Measurements from ENCODE around the gene FAM131C. TPM values are rescaled to one million over a fixed set of nuclear protein-coding genes. Genes with fewer than 3 reads are reported as not detected.
"Not testable (repeated sequence)": the region's sequence is repeated elsewhere in the genome, so short reads cannot be mapped to it uniquely, and the experiment has no call there.

Gene FAM131C
- total RNA-seq, 1 donor from 2014 or later: not detected

GRCh38 chr1:16033103-16033632 is 40.3 kb downstream of the FAM131C start:
- not testable (repeated sequence) for DNase-seq

DNA sequence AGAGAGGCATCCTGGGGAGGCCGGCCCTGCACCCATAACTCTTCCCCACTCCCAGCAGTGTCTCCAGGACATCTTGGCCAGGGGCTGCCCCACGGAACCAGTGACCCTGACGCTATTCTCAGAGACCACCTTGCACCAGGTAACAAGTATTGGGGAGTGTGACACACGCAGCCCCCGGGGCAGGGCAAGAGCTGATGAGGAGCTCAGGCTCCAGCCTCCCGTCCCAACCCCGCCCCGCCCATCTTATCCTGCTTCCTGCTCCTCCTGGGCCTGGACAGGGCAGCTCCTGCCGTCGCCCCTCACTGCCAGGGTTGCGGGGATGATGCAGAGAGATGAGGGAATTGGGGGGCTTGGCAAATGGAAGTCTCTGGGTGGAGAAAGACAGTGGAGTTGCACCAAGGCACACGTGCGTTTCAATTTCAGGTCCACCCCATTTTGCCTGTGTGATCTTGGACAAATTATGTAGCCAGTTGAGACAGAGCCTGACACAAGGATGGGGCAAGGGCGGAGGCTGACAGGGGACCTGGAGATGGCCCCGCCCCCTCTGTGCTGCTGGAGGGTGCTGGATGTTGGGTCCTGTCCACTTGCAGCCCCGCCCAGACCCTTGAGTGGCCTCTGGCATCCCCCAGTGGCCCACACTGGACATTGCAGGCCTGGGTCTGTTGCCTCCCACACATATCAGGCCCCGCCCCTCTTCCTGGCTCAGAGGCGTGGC is 40.9 kb downstream of the FAM131C start:
- DNase-seq: peak; percentile 16

GRCh38 chr1:16031551-16031950 is 41.9 kb downstream of the FAM131C start:
- DNase-seq: no peak

DNA sequence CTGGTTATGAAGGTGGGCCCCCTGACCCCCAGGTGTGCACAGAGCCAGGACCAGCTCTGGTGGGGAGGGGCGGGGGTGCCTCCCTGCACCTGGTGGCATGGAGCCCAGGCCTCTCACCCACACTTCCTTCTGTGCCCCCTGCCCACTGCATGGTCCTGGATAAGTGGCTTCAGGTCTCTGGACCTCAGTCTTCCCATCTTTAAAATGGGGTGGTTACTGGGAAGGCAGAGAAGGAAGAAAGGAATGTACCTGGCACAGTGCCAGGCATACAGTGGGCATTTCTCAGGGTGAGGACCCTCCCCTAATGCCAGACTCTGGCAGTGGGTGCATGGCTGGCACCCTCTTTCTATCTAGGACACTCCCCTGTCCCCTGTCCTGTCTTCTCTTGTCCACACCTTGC is 44.2 kb downstream of the FAM131C start:
- no peak for DNase-seq

- DNase-seq: not testable (repeated sequence)
These were observed 44.5 kb downstream of the FAM131C start for GRCh38 chr1:16029003-16029268.

- no peak for DNase-seq
These were observed 45.0 kb downstream of the FAM131C start for GRCh38 chr1:16028237-16029002.

GRCh38 chr1:16026723-16027484 is 46.5 kb downstream of the FAM131C start:
- DNase-seq: no peak

GRCh38 chr1:16026302-16026701 is 47.1 kb downstream of the FAM131C start:
- DNase-seq: not testable (repeated sequence)

DNA sequence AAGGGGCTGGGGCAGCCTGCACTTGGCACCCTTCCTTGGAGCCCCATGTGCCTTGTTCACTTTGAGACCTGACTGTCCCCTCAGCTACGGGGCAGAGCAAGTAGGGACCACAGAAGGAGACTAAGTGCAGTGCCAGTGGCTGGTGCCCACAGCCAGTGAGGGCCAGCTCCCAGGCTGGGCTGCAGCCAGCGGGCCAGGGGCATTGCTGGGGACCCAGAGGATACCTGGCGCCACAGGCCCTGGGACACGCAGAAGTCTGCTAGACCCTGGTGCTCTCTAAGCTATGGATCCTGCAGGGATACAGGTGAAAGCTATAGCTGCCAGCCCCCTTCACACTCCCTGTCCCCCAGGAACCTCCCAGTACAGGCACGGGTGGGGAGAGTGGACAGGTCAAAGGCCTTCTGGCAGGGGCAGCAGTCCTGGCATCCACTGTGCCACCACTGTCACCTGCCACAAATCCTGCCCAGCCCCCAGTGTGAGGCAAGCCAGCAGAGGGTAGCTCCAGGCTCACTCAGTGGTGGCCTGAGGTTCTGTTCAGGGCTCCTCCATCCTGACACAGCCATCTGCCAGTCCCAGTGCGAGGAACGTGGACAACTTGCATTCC is 50.3 kb downstream of the FAM131C start:
- DNase-seq: no peak

DNA sequence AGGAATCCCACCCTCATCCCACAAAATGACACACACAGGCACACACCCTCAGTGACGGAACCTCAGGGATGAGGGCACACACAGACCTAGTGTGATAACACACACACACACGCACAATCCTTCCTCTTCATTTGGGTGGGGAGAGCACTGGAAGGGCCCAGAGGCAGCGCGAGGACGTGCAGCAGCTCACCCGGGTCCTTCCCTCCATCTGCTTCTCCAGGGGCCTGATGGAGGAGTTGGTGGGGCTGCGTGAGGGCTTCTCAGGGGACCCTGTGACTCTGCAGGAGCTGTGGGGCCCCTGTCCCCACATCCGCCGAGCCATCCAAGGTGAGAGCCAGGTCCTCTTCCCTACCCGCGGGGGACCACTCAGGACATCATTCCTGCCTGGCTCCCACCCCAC is 51.1 kb downstream of the FAM131C start:
- no peak for DNase-seq

DNA sequence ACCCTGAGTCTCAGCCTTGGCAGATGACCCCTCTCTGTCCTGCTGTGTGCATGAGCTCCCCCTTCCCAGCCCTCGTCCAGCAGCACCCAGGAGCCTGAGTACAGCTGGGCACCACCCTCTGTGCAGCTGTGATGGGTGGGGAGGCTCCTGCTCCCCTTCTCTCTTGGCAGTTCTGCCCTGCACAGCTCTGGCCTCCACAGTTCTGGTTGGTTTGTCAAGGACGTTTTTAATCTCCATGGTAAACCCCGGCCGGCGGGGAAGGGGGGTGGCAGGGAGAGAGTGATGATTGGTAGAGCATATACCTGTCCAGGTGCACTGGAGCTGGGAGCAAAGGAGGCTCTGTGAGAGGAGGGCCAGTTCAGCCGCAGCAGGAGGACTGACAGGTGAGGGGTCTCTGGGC is 51.8 kb downstream of the FAM131C start, which contains the start of gene CLCNKA:
Gene CLCNKA (plus strand): TSS at position 356 of the 400 bp plus-strand sequence. CDS start 584 bp downstream, outside the sequence.
- DNase-seq: no peak

DNA sequence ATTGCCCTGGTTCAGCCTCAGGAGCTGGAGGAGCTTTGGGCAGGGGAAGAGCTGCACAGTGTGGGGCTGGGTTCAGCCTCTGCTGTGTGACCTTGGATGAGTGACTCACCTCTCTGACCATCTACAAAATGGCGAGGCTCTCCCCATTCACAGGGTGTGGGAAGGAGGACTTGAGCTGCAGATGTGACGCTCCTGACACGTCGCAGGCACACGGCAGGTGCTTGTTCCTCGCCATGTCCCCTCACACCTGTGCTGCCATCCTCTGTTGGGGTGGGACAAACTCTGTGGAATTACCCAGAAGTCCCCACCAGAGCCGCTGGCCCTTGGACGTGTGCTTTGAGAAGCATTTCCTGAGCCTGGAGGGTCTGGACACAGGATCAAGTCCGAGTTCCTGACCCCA is 52.6 kb downstream of the FAM131C start:
- DNase-seq: not testable (repeated sequence)

GRCh38 chr1:16020325-16020724 is 53.1 kb downstream of the FAM131C start:
- no peak for DNase-seq

- DNase-seq: no peak
These were observed 53.7 kb downstream of the FAM131C start for GRCh38 chr1:16019644-16020277.

- no peak for DNase-seq
These were observed 54.5 kb downstream of the FAM131C start for GRCh38 chr1:16018749-16019643.

DNA sequence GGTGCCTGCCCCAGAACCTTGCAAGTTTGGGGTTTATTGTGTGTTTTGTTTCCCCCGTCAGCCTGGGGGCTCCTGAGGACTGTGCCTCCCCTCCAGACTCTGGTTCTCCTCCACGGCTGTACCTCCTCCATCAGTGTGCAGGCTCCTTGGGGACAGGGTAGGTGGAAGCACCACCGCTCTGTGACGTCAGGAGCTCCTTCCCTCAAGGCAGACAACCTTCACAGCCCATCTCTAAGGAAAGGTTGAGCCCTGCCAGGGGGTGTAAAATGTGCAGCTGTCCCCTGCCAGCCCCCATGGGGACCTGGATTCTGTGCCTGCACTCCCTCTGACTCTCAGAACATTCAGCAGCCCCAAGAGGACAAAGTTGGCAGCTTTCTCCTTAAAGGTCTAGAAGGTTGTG is 55.1 kb downstream of the FAM131C start:
- no peak for DNase-seq

DNA sequence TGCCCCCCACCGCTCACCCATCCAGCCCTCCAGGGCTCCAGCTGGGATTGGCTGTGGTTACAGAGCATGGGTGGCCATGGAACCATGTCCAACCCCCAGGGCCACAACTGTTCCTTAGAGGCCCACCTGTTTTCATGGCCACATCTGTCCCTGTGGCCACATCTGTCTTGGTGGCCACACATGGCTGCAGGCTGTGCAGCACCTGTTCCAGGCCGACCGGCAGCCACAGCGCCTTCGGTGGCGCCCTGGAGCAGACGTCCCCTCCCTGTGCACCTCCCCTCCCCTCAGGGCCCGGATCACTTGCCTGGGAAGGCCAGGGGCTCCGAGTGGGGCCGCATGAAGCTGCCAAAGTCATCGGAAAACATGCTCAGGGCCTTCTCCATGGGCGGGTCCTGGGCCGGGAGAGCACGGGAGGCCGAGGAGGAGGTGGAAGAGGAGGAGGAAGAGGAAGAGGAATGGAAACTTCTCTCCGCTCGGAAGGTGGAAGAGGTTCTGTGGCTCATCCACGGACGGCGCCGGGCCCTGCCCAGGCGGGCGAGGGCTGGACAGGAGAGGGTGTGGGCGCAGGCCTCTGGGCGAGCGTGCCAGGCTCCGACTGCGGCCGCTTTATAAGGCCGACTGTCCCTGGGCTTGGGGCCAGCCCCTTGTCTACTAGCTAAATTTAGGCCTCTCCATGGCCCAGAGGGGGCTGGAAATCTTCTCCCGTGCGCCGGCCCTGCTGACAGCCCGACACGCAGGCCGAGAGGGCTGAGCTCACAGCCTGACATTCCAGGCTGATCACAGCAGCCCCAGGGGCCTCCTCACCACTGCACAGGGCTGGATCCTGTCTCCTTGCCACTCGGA is 55.8 kb downstream of the FAM131C start, which contains the start of gene HSPB7:
Gene HSPB7 (minus strand): TSS at position 583 of the 843 bp plus-strand sequence. CDS start 80 bp downstream, at position 503.
- DNase-seq: peak; percentile 57

DNA sequence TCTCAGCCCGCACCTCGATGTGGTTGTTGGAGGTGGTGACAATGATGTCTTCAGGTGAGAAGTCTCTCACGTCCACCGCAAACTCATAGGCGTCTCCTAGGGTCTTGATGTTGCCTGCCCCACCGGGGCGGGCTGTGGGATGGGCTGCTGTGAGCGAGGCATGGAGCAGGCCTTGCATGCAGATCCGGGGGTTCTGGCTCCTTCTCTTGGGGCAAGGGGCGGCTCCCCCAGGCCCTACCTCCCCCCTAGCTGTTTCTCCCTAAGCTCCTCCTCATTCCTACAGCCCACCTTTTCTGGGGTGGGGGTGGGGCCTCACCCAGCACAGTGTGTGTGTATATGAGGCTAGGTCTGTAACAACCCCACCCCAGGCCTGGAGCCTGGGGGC is 56.4 kb downstream of the FAM131C start:
- no peak for DNase-seq

All from skin of body (tissue), 2 donors.